Femur (tissue), 1 donor: ENCODE results near the gene JAG2.

Source experiments
- DNase-seq: peaks from one replicate; pipeline ENCODE4 v3.0.0-alpha.2; 2017

JAG2 gene

DNA sequence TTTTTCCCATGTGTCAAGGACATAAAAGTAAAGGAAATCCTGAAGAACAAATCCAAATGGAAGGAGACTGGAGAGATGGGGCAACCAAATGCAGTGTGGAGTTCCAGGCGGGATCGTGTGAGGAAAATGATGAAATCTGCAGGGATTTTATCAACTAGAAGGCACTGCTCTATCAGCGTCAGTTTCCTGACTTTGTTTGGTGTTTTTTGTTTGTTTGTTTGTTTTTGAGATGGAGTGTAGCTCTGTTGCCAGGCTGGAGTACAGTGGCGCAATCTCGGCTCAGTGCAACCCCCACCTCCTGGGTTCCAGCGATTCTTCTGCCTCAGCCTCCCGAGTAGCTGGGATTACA, 60.1 kb downstream of the JAG2 start:
- no peak for DNase-seq

DNA sequence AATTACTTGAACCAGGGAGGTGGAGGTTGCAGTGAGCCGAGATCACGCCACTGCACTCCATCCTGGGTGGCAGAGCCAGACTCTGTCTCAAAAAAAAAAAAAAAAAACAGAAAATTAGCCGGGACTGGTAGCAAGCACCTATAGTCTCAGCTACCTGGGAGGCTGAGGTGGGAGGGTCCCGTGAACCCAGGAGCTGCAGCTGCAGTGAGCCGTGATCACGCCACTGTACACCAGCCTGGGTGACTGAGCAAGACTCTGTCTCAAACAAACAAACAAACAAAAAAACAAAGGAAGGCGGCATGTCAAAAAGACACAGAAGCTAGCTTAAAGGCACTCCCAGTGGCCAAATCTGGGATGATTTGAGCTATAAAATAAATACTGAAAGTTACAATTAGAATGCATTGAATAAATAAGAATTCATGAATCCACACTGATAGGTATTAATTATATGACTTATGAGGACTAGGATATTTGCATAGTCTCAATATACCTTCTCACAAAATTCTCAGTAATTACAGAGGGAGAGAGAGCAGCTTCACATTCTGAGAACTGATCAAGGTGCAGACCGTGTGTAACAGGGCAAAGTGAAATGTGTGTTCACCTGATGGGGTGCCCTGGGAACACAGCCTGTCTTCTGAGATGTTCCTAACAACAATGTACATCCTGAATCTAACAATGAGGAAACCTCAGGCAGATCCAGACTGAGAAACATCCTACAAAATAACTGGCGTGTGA, 60.6 kb downstream of the JAG2 start:
- no peak for DNase-seq

GRCh38 chr14:105107351-105107750, 61.2 kb downstream of the JAG2 start:
- DNase-seq: peak; percentile 4

DNA sequence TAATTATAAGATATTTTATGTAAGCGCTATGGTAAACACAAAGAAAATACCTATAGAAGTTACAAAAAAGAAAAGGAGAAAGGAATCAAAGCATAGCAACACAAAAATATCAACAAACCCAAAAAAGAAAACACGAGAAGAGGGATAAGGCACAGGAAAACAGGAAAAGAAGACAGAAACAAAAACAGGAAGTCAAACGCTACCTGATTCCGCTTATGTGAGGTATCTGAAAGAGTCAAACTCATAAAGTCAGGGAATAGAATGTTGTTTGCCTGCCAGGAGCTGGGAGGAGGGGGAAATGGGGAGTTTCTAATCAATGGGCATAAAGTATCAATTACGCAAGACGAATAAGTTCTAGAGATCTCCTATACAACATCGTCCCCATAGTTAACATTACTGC, 63.4 kb downstream of the JAG2 start:
- DNase-seq: no peak

GRCh38 chr14:105102893-105103292, 65.7 kb downstream of the JAG2 start:
- DNase-seq: peak; percentile 3

- no peak for DNase-seq
These were observed 66.2 kb downstream of the JAG2 start for GRCh38 chr14:105102361-105102870.

DNA sequence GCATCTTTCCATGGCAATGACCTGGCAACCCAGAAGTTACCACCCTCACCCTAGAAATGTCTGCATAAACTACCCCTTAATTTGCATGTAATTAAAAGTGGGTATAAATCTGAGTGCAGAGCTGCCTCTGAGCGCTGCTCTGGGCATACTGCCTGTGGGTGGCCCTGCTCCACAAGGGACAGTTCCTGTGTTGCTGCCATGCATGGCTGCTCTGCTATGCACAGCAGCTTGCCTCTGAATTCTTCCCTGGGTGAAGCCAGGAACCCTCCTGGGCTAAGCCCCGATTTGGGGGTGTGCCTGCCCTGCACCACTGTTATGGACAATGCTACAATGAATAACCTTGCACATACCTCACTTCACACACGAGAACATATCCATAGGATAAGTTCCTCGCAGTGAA, 67.7 kb downstream of the JAG2 start:
- no peak for DNase-seq

GRCh38 chr14:105099778-105100177, 68.8 kb downstream of the JAG2 start:
- DNase-seq: no peak

- DNase-seq: no peak
These were observed 70.3 kb downstream of the JAG2 start for GRCh38 chr14:105098316-105098715.

- DNase-seq: no peak
These were observed 70.8 kb downstream of the JAG2 start for GRCh38 chr14:105097794-105098127.

DNA sequence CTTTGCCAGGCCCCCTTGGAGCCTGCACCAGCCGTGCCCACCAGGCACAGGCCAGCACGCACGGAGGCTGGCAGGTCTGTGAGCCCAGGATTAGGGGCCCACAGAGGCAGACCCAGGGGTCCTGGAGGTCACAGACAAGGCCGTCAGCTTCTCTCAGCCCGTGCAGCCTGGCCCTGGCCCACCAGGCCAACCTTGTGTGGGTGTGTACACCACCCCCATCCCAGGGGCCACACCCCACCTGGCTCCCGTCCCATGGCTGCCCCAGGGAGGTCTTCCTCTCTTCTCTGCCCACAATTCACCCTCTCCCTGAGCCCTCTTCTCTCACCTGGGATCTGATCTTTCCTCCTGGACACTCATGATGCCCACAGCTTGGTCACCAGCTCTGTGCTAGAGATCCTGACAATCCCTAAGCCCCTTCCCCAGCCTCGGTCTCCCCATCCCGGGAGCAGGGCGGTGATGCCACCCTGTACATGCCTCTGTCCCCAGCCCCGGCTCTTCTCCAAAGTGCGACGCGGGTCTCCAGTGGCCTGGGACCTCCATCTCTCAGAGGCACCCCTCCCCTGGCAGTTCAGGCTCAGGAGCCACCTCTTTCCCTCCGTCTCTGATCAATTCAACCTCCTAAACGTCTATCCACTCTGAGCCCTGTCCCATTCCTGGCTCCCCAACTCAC, 72.2 kb downstream of the JAG2 start:
- DNase-seq: no peak

DNA sequence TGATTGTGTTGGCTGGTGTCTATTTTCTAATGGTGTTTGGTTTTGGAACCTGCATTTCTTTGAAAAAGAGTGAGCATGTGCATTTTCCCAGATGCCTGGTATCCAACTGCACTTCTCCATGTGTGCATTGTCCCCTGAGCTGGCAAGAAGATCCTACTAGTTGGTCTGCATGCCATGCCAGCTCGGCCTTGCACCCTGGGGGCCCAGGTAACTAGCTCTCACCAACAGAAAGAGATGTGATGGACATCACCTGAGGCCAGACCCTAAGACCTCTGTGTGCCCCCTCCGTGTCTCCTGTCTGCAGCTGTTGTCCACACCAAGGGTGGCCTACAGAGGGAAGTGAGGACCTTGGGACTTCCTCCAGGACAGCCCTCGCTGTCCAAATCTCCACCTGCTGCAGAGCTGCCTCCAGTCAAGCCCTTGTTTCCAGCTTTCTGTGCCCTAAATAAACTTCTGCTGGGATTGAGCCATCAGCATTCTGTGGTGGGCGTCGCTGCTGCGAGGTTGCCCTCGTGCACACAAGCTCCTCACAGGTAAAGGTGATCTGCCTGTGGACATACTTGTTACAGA, 73.3 kb downstream of the JAG2 start:
- DNase-seq: no peak

- DNase-seq: peak; percentile 44
These were observed 74.2 kb downstream of the JAG2 start for GRCh38 chr14:105094193-105094907.

GRCh38 chr14:105093431-105094192, 75.0 kb downstream of the JAG2 start:
- peak; percentile 90 for DNase-seq

DNA sequence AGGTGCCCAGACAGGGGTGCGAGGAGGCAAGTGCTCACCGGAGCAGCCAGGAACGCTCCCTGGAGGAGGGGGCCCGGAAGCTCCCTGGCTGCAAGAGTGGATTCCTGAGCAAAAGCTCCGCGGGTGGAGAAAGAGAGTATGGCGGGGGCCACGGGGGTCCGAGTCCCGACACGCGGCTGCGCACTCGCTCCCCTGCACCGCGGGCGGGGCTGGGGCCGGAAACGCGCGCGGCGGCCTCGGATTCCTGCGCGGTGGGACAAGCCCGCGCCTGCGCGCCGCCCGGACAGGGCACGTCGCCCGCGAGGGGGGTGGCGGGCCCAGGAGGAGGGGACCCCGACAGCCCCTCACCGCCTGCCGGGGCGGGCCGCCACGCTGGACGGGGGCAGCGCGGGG, 75.5 kb downstream of the JAG2 start:
- DNase-seq: peak; percentile 85

DNA sequence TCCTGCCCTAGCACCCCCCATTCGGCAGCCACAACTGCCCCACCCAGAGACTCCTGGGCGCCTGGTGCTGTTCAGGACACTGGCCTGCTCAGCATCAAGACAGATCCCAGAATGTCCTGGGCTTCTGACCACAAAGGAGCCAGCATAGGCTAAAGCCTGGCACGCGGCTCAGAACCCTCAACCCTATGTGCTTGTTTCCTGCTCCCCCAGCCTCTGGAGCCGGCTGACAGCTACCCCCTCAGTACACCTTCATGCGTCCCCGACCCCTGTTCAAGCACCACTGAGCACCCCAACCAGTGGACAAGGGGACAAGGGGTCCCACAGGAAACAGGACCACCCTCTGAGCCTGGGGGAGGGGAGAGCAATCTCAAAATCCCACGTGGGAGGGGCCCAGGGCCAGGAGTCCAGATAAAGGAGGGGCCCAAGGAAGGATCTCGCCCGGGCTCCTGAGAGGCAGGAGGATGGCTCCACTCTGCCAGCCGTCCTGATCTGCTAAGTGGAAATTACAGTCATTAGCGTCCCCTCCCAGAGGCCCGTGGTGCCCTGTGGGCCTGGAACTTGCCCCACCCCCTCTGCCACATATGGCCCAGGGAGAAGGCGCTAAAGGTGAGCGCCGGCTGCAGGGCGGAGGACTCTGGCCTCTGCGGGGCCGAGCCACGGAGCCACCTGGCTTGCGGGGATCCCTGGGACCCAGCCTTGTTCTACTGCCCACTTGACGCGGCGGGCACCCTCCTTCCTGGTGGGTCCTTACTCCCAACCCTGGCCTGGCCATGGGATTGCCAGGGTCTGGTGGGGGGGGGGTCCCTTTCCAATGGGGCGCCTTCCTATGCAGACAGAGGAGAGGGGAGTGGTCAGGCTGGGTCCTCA, 76.2 kb downstream of the JAG2 start:
- no peak for DNase-seq

DNA sequence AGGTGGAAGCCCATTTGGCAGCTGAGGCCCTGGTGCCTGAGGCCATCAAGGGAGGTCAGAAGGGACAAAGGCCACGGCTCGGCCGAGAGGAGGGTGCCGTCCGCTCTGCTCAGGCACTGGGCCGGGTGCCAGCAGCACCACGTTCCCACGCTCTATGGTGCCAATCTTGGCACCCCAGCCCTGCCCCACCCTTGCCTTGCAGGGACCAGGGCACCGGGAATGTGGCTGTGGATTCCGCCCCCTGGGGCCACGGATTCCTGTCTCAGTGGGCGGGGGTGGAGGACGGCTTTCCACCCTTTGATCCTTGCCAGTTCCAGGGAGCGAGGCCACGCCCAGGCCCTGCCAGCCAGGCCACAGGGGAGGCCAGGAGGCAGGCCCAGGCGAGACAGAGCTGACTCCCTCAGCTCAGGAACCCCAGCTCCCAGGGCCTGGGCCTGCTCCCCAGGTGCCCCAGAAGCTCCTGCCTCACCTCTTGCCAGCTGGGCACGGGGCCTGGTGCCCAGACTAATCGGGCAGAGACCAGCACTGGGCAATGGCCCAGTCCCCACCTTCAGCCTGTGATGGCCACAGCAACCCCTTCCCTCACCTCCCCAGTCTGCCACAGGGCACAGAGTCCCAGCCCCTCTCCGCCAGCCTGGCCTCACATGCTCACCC, 76.9 kb downstream of the JAG2 start:
- peak; percentile 79 for DNase-seq

DNA sequence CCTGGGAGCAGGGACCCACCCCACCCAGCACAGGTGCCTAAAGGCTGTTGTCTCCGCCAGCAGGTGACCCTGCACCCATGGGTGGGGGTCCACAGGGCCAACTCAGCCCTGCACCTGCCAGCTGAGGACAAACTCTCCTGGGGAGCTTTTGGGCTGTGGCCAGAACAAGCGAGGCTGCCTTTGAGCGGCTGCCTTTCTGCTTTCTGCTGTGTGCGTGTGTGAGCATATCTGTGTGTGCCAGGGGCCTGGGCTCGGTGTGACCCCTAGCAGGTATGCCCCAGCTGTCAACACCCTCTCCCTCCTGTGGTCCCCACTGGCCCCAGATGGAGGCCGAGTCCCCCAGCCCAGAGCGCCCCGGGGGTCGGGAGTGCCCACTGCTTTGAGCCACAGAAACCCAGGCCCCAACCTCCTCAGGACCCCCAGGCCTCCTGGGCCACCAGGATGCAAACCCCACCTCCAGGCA, 77.5 kb downstream of the JAG2 start:
- peak; percentile 45 for DNase-seq
